Panc1 (cell line): ENCODE data around the gene ACSS1. TPM values are rescaled to one million over a fixed set of nuclear protein-coding genes. Genes with fewer than 3 reads are reported as not detected.

Source experiments
- ATAC-seq: fragments of 200-7000 bp; cut with Tn5 transposase; 2 replicates; pipeline ENCODE4 v1.9.1; 2020; ENCODE audit warnings: mild to moderate bottlenecking, moderate library complexity
- BruUV-seq: library from RNA; stranded (reverse); fragments of 400-500 nt; replicated peaks from 2 replicates; lab custom pipeline; 2021; lab: Mats Ljungman, UMichigan
- CTCF ChIA-PET: fragments of 300-600 bp; sonication (Branson Sonifier 250); formaldehyde crosslinking; loops from one replicate; lab custom pipeline; 2022; ENCODE audit warnings: antibody characterized with exemption; lab: Charles Lee
- POLR2A ChIA-PET: fragments of 300-600 bp; sonication (Branson Sonifier 250); formaldehyde crosslinking; loops from one replicate; lab custom pipeline; 2022; ENCODE audit warnings: antibody characterized with exemption; lab: Charles Lee
- DNase-seq: peaks from one replicate; pipeline ENCODE4 v3.0.0-alpha.2; 2010; ENCODE audit warnings: low read depth, low spot score
- H3K27ac ChIP-seq: 2 replicates; pipeline ENCODE4 v1.5.1; 2011; ENCODE audit warnings: mild to moderate bottlenecking, low read length, inconsistent platforms
- H3K27me3 ChIP-seq: fragments of 200-500 bp; sonication (Bioruptor generic); 2 replicates; pipeline ENCODE4 v1.6.0; 2014; ENCODE audit warnings: low read length, inconsistent platforms; ENCODE audit not compliant: control insufficient read depth, insufficient read depth
- H3K36me3 ChIP-seq: fragments of 200-500 bp; sonication (Bioruptor generic); 2 replicates; pipeline ENCODE4 v1.5.1; 2014; ENCODE audit warnings: inconsistent platforms, mild to moderate bottlenecking, low read length, moderate library complexity; ENCODE audit not compliant: control insufficient read depth, insufficient read depth
- H3K4me1 ChIP-seq: 2 replicates; pipeline ENCODE4 v1.5.1; 2011; ENCODE audit warnings: inconsistent platforms, mild to moderate bottlenecking, low read length, moderate library complexity; ENCODE audit not compliant: control insufficient read depth, insufficient read depth
- H3K4me3 ChIP-seq, 2 experiments: 2 replicates each; pipeline ENCODE4 v1.5.1; 2011 to 2012; ENCODE audit warnings: low read depth in 2 of 2, low read length in 2 of 2, mild to moderate bottlenecking in 2 of 2, inconsistent platforms in 1 of 2, moderate library complexity in 1 of 2
- H3K9me3 ChIP-seq: fragments of 200-500 bp; sonication (Bioruptor generic); 2 replicates; pipeline ENCODE4 v1.5.1; 2014; ENCODE audit warnings: low read depth, mild to moderate bottlenecking, inconsistent platforms, low read length, moderate library complexity; ENCODE audit not compliant: control insufficient read depth, insufficient read depth
- CTCF ChIP-seq: fragments of 450-650 bp; IDR thresholded peaks from 2 replicates; pipeline ENCODE4 v1.5.1; 2017; ENCODE audit warnings: mild to moderate bottlenecking
- POLR2AphosphoS5 ChIP-seq: IDR thresholded peaks from 2 replicates; pipeline ENCODE4 v1.6.1; 2012; ENCODE audit warnings: mild to moderate bottlenecking, low read depth, low read length, moderate library complexity
- SIN3A ChIP-seq: IDR thresholded peaks from 2 replicates; pipeline ENCODE4 v1.6.1; 2012; ENCODE audit warnings: low read depth, mild to moderate bottlenecking, low read length, moderate library complexity, borderline replicate concordance; ENCODE audit not compliant: insufficient read depth
- TCF7L2 ChIP-seq: IDR thresholded peaks from 2 replicates; pipeline ENCODE4 v1.6.1; 2011; ENCODE audit warnings: mild to moderate bottlenecking, low read depth, low read length, inconsistent platforms
- in situ Hi-C: cut with HindIII; loops from 2 replicates; pipeline ENCODE4 v1.10.0; 2016; ENCODE audit warnings: low sequenced_read_pairs, low pct_unique_long_range_greater_than_20kb
- intact Hi-C: fragments of 100-400 bp; cut with micrococcal nuclease; formaldehyde crosslinking; loops from one replicate; pipeline ENCODE4 v1.10.0; 2022; ENCODE audit not compliant: unreplicated experiment
- total RNA-seq: library from RNA; stranded (reverse); gene quantifications from one replicate; pipeline ENCODE4 v1.2.1, GENCODE V29; 2021; ENCODE audit not compliant: unreplicated experiment
- TF ChIP-seq, protein P1 (sequence below), 2 experiments: IDR thresholded peaks; 2 replicates each; pipeline ENCODE4 v1.6.1; 2011 to 2012; ENCODE audit warnings: low read depth in 2 of 2, control low read depth in 1 of 2, low read length in 1 of 2, mild to moderate bottlenecking in 1 of 2, moderate library complexity in 1 of 2; ENCODE audit not compliant: insufficient read depth in 1 of 2

Gene ACSS1
- total RNA-seq, 1 experiment from 2014 or later = 32.2 TPM

- H3K27me3 ChIP-seq = no peaks in the 10 kb centered on the region
- TF ChIP-seq SIN3A = no peak
- no peak for TF ChIP-seq CTCF
- no peak for TF ChIP-seq TCF7L2
- TF ChIP-seq, protein P1, sequence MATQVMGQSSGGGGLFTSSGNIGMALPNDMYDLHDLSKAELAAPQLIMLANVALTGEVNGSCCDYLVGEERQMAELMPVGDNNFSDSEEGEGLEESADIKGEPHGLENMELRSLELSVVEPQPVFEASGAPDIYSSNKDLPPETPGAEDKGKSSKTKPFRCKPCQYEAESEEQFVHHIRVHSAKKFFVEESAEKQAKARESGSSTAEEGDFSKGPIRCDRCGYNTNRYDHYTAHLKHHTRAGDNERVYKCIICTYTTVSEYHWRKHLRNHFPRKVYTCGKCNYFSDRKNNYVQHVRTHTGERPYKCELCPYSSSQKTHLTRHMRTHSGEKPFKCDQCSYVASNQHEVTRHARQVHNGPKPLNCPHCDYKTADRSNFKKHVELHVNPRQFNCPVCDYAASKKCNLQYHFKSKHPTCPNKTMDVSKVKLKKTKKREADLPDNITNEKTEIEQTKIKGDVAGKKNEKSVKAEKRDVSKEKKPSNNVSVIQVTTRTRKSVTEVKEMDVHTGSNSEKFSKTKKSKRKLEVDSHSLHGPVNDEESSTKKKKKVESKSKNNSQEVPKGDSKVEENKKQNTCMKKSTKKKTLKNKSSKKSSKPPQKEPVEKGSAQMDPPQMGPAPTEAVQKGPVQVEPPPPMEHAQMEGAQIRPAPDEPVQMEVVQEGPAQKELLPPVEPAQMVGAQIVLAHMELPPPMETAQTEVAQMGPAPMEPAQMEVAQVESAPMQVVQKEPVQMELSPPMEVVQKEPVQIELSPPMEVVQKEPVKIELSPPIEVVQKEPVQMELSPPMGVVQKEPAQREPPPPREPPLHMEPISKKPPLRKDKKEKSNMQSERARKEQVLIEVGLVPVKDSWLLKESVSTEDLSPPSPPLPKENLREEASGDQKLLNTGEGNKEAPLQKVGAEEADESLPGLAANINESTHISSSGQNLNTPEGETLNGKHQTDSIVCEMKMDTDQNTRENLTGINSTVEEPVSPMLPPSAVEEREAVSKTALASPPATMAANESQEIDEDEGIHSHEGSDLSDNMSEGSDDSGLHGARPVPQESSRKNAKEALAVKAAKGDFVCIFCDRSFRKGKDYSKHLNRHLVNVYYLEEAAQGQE (IDR thresholded peaks at IDR 0.05; ENCODE audit: insufficient read depth in 1 of 2, low read depth in 2 of 2, low read length in 1 of 2) = no peak
- no peak for TF ChIP-seq POLR2AphosphoS5
- peaks cover 2% of the 10 kb centered on the region for H3K36me3 ChIP-seq
- no peak for ATAC-seq
- ChIA-PET POLR2A (no interaction called here), CTCF (no interaction called here)
- peaks cover 8% of the 10 kb centered on the region; the same call in 1 of the 2 replicates for H3K9me3 ChIP-seq
- in situ Hi-C loops = no loop called here
- BruUV-seq = no TSS peak
- no peak for DNase-seq
- intact Hi-C loops = no loop called here
- H3K4me3 ChIP-seq = no peak overlapping the region
- 0 out of 2 replicates have a peak, but pooled peaks cover 3% of the 10 kb centered on the region for H3K4me1 ChIP-seq
- H3K27ac ChIP-seq = no peak overlapping the region
These were observed 74.0 kb downstream of the ACSS1 start for GRCh38 chr20:24983896-24984295.

GRCh38 chr20:24981790-24982189, 76.1 kb downstream of the ACSS1 start:
- peaks cover 4% of the 10 kb centered on the region for H3K36me3 ChIP-seq
- POLR2A ChIA-PET = no interaction called here

More at GRCh38 chr20:24981790-24982189, 76.1 kb downstream of the ACSS1 start:
- no peak for DNase-seq
- no peak for ATAC-seq
- intact Hi-C loops (no loop called here), in situ Hi-C loops (no loop called here)
- Histone ChIP-seq H3K4me3 (no peak overlapping the region), H3K9me3 (peaks cover 11% of the 10 kb centered on the region; the same call in 1 of the 2 replicates), H3K27me3 (no peaks in the 10 kb centered on the region), H3K4me1 (no peaks in the 10 kb centered on the region), H3K27ac (no peak overlapping the region)
- no TSS peak for BruUV-seq
- CTCF ChIA-PET = no interaction called here
- TF ChIP-seq, protein P1 (IDR thresholded peaks at IDR 0.05; ENCODE audit: insufficient read depth in 1 of 2, low read depth in 2 of 2, low read length in 1 of 2) = no peak
- TF ChIP-seq TCF7L2 (no peak), CTCF (no peak), POLR2AphosphoS5 (no peak), SIN3A (no peak)
